NCI-H748 (cell line): ENCODE data around the gene PCDHGB4.
"Not testable (repeated sequence)": the region's sequence is repeated elsewhere in the genome, so short reads cannot be mapped to it uniquely, and the experiment has no call there.

ENCODE experiments used
- DNase-seq: peaks from one replicate; lab custom pipeline; 2025; ENCODE audit not compliant: unreplicated experiment; lab: John Stamatoyannopoulos, UW

The PCDHGB4 gene

DNA sequence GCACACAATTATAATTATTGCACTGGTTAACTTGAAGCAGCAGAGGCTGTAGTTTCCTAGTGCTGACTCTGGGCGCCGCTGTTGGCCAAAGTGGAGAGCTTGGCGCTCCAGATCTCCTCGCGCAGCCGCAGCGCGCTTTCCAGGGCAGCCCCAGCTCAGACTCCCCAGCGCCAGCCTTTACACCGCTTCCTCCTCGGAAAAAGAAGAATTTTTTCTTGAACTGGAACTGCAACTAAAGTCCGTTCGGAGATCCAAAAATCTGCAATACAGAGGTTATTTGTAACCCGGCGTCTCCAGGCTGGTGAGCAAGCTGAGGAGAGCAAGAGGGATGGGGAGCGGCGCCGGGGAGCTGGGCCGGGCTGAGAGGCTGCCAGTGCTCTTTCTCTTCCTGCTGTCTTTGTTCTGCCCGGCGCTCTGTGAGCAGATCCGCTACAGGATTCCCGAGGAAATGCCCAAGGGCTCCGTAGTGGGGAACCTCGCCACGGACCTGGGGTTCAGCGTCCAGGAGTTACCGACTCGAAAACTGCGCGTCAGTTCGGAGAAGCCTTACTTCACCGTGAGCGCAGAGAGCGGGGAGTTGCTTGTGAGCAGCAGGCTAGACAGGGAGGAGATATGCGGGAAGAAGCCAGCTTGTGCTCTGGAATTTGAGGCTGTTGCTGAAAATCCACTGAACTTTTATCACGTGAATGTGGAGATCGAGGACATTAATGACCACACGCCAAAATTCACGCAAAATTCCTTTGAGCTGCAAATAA lies at the start of gene PCDHGB4:
PCDHGB4 (plus strand) TSS at position 142 of the 755 bp plus-strand sequence; CDS start at position 329, 187 bp downstream.
- not testable (repeated sequence) for DNase-seq

DNA sequence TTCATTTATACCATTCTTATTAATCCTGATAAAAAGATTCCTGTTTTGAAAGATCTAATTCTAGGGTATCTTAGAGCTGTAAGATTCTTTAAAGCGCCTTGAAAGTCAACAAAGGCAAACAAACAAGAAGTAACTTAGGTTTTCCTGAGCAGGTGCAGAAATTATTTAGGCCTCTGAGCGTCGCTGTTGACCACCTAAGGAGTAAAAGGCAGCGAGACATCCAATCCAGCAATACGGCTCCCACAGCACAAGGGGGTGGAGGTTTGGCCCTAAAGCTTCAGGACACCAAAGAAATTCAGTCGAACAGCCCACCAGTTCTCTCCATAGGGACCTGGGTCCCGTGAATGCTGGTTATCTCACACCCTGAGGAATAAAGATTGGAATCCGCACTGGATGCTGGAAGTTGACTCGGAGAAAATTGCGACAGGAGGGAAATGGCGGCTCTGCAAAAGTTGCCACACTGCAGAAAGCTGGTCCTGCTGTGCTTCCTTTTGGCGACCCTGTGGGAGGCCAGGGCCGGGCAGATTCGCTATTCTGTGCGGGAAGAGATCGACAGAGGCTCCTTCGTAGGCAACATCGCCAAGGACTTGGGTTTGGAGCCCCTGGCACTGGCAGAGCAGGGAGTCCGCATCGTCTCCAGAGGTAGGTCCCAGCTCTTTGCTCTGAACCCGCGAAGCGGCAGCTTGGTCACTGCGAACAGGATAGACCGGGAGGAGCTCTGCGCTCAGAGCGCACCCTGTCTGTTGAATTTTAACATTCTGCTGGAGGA lies 48.8 kb upstream of the PCDHGB4 start, which contains the start of gene PCDHGA2:
PCDHGA2 (plus strand) TSS at position 223 of the 769 bp plus-strand sequence.
- peak; percentile 30 for DNase-seq

DNA sequence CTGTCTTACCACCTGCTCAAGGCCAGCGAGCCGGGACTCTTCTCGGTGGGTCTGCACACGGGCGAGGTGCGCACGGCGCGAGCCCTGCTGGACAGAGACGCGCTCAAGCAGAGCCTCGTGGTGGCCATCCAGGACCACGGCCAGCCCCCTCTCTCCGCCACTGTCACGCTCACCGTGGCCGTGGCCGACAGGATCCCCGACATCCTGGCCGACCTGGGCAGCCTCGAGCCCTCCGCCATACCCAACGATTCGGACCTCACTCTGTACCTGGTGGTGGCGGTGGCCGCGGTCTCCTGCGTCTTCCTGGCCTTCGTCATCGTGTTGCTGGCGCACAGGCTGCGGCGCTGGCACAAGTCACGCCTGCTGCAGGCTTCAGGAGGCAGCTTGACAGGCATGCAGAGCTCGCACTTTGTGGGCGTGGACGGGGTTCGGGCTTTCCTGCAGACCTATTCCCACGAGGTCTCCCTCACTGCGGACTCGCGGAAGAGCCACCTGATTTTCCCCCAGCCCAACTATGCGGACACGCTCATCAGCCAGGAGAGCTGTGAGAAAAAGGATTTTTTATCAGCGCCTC lies 46.6 kb upstream of the PCDHGB4 start:
- not testable (repeated sequence) for DNase-seq

DNA sequence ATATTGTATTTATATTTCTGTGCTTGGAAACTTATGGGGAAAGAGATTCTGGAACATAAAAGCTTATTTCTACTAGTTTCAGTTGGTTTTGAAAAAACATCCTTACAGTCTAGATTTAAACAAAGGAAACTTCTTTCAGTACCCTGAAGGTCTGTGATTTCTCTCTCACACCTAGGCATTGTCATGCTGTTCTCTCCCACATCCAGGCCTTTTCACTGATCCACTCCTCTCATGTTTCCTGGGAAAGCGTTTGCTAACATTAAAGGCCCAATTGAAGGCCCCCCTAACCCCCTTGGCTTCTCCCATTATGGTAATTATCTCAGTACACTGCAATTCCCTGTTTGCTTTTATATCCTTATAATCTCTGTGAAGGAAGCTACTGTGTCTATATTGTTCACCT lies 44.7 kb upstream of the PCDHGB4 start:
- DNase-seq = no peak

DNA sequence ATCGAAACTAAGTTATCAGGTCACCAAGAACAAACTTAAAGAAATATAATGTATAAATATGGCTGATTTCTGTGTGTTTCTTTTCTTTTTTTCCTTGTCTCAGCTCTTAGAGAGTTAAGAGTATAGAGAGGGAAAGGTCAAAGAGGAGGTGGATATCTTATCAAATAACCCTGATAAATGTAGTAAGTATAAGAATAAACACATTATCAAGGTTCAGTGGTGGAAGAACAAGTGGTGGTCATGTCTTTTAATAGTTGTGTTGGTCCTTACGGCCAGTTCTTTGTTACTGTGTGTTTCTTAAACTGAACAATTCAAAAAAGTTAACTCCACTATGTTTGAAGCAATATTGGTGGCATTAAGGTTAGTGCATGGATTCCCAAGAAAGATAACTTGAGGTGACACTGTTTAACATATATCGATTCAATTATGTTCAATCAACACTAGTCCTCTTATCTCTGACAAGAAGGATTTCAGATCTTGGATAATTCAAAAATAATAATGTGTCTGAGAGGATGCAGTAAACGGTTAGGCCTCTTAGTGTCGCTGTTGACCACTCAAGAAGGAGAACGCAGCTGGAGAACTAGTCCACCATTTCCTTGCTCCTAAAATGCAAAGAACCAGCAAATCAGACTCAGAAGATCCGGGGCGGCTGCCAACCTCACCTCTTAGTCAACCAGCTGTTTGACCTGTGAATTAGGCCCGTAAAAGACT lies 44.1 kb upstream of the PCDHGB4 start, which contains the start of gene PCDHGA3:
PCDHGA3 (plus strand) TSS at position 588 of the 711 bp plus-strand sequence. CDS start 205 bp downstream, outside the sequence.
- peak; percentile 39 for DNase-seq

DNA sequence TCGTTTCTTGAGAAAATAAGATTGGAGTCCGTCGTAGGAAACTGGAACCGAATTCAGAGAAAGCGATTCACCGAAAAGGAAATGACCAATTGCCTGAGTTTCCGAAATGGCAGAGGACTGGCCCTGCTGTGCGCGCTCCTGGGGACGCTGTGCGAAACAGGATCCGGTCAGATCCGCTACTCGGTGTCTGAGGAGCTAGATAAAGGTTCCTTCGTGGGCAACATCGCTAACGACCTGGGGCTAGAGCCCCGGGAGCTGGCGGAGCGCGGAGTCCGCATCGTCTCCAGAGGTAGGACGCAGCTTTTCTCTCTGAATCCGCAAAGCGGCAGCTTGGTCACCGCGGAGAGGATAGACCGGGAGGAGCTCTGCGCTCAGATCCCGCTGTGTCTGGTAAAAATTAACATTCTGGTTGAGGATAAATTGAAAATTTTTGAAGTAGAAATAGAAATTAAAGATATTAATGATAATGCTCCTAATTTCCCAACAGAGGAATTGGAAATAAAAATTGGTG lies 43.5 kb upstream of the PCDHGB4 start:
- DNase-seq = no peak

DNA sequence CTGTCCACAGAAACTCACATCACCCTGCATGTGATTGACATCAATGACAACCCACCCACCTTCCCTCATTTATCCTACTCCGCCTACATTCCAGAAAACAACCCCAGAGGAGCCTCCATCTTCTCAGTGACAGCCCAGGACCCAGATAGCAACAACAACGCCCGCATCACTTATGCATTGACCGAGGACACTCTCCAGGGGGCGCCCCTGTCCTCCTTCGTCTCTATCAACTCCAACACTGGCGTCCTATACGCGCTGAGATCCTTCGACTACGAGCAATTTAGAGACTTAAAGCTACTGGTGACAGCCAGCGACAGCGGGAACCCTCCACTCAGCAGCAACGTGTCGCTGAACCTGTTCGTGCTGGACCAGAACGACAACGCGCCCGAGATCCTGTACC lies 42.2 kb upstream of the PCDHGB4 start:
- no peak for DNase-seq

DNA sequence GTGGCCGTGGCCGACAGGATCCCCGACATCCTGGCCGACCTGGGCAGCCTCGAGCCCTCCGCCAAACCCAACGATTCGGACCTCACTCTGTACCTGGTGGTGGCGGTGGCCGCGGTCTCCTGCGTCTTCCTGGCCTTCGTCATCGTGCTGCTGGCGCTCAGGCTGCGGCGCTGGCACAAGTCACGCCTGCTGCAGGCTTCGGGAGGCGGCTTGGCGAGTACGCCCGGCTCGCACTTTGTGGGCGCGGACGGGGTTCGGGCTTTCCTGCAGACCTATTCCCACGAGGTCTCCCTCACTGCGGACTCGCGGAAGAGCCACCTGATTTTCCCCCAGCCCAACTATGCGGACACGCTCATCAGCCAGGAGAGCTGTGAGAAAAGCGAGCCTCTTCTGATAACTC lies 41.5 kb upstream of the PCDHGB4 start:
- DNase-seq = not testable (repeated sequence)

DNA sequence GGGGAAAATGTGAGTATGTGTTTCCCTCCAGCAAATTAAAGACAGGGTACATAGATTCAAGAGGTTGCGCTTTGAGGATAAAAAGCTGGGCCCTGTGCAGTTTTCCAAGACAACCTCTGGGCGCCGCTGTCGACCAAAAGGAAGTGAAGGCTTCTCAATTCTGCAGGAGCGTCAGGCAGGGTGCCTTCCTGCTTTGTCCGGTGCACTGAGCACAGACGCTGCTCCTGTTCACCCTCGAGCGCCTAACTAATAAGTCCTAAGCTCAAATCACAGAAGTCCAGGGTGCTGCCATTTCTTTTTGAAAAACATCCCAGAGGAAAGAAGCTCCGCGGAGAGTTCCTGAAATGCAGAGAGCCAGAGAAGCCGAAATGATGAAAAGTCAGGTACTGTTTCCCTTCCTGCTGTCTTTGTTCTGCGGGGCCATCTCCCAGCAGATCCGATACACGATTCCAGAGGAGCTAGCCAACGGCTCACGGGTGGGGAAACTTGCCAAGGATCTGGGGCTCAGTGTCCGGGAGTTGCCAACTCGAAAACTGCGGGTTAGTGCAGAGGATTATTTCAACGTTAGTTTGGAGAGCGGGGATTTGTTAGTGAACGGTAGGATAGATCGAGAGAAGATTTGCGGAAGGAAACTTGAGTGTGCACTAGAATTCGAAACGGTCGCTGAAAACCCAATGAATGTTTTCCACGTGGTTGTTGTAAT lies 37.4 kb upstream of the PCDHGB4 start, which contains the start of gene PCDHGB1:
PCDHGB1 (plus strand) TSS at position 183 of the 703 bp plus-strand sequence; CDS start at position 345, 162 bp downstream.
- peak; percentile 93 for DNase-seq

DNA sequence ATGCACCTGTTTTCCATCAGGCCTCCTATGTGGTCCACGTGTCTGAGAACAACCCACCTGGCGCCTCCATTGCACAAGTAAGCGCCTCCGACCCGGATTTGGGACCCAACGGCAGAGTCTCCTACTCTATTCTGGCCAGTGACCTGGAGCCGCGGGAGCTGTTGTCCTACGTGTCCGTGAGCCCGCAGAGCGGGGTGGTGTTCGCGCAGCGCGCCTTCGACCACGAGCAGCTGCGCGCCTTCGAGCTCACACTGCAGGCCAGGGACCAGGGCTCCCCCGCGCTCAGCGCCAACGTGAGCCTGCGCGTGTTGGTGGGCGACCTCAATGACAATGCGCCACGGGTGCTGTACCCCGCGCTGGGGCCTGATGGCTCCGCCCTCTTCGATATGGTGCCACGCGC lies 35.9 kb upstream of the PCDHGB4 start:
- DNase-seq = no peak

DNA sequence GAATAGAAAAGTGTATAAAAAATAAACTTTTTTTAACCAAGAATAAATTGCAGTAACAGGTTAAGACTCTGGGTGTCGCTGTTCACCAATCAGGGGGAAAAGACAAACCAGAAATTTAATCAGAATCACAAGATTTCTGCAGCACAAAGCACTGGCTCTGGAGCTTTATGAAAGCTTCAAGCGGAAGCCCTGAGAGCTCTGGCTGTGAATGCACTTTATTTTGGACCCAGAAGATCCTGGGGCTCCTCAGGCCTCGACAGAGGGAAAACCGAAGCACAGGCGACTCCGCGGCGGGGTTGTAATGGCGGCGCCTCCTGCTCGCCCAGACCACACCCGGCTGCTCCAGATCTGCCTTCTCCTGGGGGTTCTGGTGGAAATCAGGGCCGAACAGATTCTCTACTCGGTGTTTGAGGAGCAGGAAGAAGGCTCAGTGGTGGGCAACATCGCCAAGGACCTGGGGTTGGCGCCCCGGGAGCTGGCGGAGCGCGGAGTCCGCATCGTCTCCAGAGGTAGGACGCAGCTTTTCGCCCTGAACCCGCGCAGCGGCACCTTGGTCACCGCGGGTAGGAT lies 32.5 kb upstream of the PCDHGB4 start, which contains the start of gene PCDHGA4:
PCDHGA4 (plus strand) TSS at position 122 of the 570 bp plus-strand sequence; CDS start at position 209, 87 bp downstream.
- peak; percentile 4 for DNase-seq

DNA sequence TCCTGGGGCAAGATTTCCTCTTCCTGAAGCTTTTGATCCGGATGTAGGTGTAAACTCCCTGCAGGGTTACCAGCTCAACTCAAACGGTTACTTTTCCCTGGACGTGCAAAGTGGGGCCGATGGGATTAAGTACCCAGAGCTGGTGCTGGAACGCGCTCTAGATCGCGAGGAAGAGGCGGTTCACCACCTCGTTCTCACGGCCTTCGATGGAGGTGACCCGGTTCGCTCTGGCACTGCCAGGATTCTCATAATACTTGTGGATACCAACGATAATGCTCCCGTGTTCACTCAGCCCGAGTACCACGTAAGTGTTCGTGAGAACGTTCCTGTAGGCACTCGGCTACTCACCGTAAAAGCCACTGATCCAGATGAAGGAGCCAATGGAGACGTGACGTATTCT lies 31.9 kb upstream of the PCDHGB4 start:
- DNase-seq = no peak

DNA sequence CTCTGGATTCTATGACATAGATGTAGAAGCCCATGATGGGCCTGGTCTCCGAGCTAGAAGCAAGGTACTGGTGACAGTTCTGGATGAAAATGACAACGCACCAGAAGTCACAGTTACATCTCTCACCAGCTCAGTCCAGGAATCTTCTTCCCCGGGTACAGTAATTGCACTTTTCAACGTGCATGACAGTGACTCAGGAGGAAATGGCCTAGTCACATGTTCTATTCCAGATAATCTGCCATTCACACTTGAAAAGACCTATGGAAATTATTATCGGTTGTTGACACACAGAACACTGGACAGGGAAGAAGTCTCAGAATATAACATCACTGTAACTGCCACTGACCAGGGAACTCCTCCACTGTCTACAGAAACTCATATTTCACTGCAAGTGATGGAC lies 31.4 kb upstream of the PCDHGB4 start:
- DNase-seq = no peak

DNA sequence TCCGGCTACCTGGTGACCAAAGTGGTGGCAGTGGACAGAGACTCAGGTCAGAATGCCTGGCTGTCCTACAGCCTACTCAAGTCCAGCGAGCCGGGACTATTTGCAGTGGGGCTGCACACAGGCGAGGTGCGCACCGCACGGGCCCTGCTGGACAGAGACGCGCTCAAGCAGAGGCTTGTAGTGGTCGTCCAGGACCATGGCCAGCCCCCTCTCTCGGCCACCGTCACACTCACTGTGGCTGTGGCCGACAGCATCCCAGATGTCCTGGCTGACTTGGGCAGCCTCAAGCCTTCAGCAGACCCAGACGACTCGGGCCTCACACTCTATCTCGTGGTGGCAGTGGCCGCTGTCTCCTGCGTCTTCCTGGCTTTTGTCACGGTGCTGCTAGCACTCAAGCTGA lies 30.5 kb upstream of the PCDHGB4 start:
- no peak for DNase-seq

DNA sequence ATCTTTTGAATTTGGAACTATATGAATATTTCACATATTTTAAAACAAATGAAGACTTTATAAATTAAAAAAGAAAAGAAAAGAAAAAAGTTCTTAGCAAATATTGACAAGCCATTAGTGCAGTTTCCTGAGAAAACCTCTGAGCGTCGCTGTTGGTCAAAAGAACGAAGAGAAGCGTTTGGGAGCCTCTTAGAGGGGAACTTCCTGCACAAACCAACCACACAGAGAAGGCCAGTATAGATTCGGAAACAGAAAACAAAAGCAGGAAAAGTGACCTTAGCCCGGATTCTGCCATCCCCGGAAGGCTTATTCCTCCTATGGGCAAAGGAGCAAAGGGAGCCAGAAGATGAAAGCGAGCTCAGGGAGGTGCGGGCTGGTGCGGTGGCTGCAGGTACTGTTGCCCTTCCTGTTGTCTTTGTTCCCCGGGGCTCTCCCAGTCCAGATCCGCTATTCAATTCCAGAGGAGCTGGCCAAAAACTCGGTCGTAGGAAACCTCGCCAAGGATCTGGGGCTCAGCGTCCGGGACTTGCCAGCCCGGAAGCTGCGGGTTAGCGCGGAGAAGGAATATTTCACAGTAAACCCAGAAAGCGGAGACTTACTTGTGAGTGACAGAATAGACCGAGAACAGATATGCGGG lies 27.6 kb upstream of the PCDHGB4 start, which contains the start of gene PCDHGB2:
PCDHGB2 (plus strand) TSS at position 205 of the 637 bp plus-strand sequence; CDS start at position 347, 142 bp downstream.
- DNase-seq = no peak

DNA sequence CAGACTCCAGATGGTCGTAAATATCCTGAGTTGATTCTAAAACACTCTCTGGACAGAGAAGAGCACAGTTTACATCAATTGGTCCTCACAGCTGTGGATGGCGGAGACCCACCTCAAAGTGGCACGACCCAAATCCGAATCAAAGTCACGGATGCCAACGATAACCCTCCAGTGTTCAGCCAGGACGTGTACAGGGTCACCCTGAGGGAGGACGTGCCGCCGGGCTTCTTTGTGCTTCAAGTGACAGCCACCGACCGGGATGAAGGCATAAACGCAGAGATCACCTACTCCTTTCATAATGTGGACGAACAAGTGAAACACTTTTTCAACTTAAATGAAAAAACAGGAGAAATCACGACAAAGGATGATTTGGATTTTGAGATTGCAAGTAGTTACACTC lies 26.8 kb upstream of the PCDHGB4 start:
- DNase-seq = no peak

DNA sequence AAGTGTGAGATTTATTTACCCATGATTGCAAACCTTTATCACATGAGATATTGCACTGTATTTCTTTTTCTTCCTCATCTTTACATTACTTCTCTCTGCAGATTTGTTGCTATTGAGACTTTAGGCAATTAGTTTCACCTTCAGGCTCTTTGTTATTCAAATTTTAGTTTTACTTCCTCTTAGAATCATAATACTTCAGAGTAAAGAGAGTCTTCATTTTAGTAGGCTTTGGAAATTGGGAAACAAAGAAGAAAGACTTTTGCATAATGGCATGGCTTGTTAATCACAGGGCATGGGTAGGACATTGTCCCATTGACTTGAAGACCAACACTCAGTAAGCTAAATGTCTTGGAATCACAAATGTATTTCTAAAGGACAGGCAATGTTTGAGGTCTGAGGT lies 24.8 kb upstream of the PCDHGB4 start:
- DNase-seq = no peak

DNA sequence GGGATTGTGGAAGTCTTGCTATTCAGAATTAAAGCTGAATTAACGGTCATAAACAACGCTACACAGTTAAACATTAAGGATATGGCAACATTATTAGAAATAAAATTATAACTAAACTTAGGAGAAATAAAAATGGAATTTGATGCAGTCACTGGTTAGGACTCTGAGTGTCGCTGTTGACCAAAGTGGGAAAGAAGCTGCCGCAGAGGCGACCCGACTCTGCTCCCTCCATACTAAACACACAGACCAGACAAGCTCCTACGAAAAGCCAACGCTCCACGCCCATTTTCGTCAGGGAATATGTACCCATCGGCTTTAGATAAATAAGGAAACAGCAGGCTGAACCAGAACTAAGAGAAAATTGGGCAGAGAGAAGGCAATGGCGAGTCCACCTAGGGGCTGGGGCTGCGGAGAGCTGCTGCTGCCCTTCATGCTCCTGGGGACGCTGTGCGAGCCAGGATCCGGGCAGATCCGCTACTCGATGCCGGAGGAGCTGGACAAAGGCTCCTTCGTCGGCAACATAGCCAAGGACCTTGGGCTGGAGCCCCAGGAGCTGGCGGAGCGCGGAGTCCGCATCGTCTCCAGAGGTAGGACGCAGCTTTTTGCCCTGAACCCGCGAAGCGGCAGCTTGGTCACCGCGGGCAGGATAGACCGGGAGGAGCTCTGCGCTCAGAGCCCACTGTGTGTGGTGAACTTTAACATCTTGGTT lies 23.4 kb upstream of the PCDHGB4 start, which contains the start of gene PCDHGA5:
PCDHGA5 (plus strand) TSS at position 211 of the 709 bp plus-strand sequence; CDS start at position 380, 169 bp downstream.
- DNase-seq = no peak
